Kidney (tissue), 14 donors: ENCODE measurements around the gene LCN2. TPM values are rescaled to one million over a fixed set of nuclear protein-coding genes. Genes with fewer than 3 reads are reported as not detected.

ENCODE experiments used
- DNase-seq, 5 donors: peaks; one replicate each; pipeline ENCODE4 v3.0.0-alpha.2; 2013 to 2020
- FAIRE-seq: peaks from 2 replicates; lab custom pipeline; 2012; peaks lifted over from hg19 to GRCh38; lab: Jason Lieb, UNC
- H3K27ac ChIP-seq, 2 donors: one replicate each; pipeline ENCODE4 v1.7.0; 2013; ENCODE audit warnings: low read depth in 2 of 2, low read length in 2 of 2, inconsistent platforms in 1 of 2
- H3K27me3 ChIP-seq: one replicate; pipeline ENCODE4 v1.7.1; 2013; ENCODE audit warnings: low read length, inconsistent platforms; ENCODE audit not compliant: control insufficient read depth, insufficient read depth
- H3K36me3 ChIP-seq, 3 donors: one replicate each; pipeline versions ENCODE4 v1.7.0 to v1.7.1; 2013; ENCODE audit warnings: low read length in 3 of 3, control low read depth in 1 of 3, inconsistent platforms in 1 of 3; ENCODE audit not compliant: insufficient read depth in 3 of 3, control insufficient read depth in 2 of 3
- H3K4me1 ChIP-seq, 3 donors: one replicate each; pipeline versions ENCODE4 v1.7.0 to v1.7.1; 2013; ENCODE audit warnings: low read length in 3 of 3, inconsistent platforms in 1 of 3, low read depth in 1 of 3; ENCODE audit not compliant: control insufficient read depth in 2 of 3, insufficient read depth in 2 of 3
- H3K4me3 ChIP-seq, 3 donors: one replicate each; pipeline versions ENCODE4 v1.7.0 to v1.8.1; 2013; ENCODE audit warnings: low read length in 3 of 3, control low read depth in 1 of 3, inconsistent platforms in 1 of 3
- H3K9ac ChIP-seq, 3 donors: one replicate each; pipeline versions ENCODE4 v1.7.0 to v1.7.1; 2013; ENCODE audit warnings: low read length in 3 of 3, control low read depth in 1 of 3, inconsistent platforms in 1 of 3
- H3K9me3 ChIP-seq, 3 donors: one replicate each; pipeline versions ENCODE4 v1.7.0 to v1.7.1; 2013; ENCODE audit warnings: low read length in 3 of 3, control low read depth in 1 of 3, inconsistent platforms in 1 of 3; ENCODE audit not compliant: control insufficient read depth in 2 of 3, insufficient read depth in 1 of 3
- intact Hi-C: fragments of 100-400 bp; cut with DNase I; formaldehyde crosslinking; loops from one replicate; pipeline ENCODE4 v1.11.1; 2022
- polyA plus RNA-seq: library from polyadenylated mRNA; stranded (reverse); fragments of 350-450 nt; fragmentation: Illumina TruSeq; extraction: RNeasy Lipid Tissue Mini Kit (QIAGEN cat#74804); gene quantifications from one replicate; pipeline ENCODE4 v1.2.3, GENCODE V29; 2014; ENCODE audit warnings: low read depth, low replicate concordance; ENCODE audit not compliant: insufficient read depth
- total RNA-seq: library from RNA; stranded (reverse); fragmentation: NEBNext Ultra II Directional; extraction: Animal tissue kit (Norgen Biotek cat#: 25700); gene quantifications from one replicate; pipeline ENCODE4 v1.2.1, GENCODE V29; 2021
- TF ChIP-seq, protein P1 (sequence below): IDR thresholded peaks from 3 replicates; pipeline ENCODE4 v1.5.1; 2012; ENCODE audit warnings: mild to moderate bottlenecking, moderate library complexity, borderline replicate concordance; ENCODE audit not compliant: insufficient read depth; ENCODE audit errors: extremely low read depth
- donor health status: control.
- donor health status: control.
- donor health status: control.
- donor health status: control.
- donor health status: control.
- donor health status: DM: yes; HTN: yes; CAD: no.
- donor health status: Normal renal cell carcinoma (clear cell type).

Gene LCN2
- total and polyA plus RNA-seq, 2 donors from 2014 or later, result 8.2 to 198 TPM

DNA sequence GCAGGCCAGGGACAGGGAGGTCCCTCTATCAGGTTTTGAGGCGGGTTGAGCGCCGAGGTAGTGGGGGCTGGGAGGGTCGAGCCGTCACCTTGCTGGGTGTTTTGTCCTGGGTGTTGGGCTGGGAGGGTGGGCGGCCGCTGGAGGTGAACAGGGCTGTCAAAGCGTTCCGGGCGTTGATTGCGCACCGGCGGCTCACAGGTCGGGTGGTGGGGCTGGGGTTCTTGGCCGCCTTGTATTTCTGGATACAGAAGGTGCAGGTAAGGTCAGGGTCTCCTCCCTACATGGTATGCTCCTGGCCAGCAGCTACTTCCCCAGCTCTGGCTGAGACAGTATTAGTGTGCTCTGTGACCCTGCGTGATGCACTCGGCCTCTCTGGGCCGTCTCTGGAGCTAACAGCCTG, 16.9 kb downstream of the LCN2 start:
- Histone ChIP-seq H3K4me1 (peaks cover 0 to 2% (median 0%) of the 10 kb centered on the region in 3 donors), H3K27ac (no peak overlapping the region), H3K9ac (no peak overlapping the region), H3K36me3 (peaks cover 7 to 41% (median 23%) of the 10 kb centered on the region in 3 donors), H3K4me3 (no peak overlapping the region), H3K27me3 (no peaks in the 10 kb centered on the region), H3K9me3 (no peaks in the 10 kb centered on the region)
- DNase-seq (peak in 1 of 5 donors; percentile 67), FAIRE-seq (no peak)
- intact Hi-C loops, result no loop called here
- TF ChIP-seq, protein P1, sequence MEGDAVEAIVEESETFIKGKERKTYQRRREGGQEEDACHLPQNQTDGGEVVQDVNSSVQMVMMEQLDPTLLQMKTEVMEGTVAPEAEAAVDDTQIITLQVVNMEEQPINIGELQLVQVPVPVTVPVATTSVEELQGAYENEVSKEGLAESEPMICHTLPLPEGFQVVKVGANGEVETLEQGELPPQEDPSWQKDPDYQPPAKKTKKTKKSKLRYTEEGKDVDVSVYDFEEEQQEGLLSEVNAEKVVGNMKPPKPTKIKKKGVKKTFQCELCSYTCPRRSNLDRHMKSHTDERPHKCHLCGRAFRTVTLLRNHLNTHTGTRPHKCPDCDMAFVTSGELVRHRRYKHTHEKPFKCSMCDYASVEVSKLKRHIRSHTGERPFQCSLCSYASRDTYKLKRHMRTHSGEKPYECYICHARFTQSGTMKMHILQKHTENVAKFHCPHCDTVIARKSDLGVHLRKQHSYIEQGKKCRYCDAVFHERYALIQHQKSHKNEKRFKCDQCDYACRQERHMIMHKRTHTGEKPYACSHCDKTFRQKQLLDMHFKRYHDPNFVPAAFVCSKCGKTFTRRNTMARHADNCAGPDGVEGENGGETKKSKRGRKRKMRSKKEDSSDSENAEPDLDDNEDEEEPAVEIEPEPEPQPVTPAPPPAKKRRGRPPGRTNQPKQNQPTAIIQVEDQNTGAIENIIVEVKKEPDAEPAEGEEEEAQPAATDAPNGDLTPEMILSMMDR, result no peak

DNA sequence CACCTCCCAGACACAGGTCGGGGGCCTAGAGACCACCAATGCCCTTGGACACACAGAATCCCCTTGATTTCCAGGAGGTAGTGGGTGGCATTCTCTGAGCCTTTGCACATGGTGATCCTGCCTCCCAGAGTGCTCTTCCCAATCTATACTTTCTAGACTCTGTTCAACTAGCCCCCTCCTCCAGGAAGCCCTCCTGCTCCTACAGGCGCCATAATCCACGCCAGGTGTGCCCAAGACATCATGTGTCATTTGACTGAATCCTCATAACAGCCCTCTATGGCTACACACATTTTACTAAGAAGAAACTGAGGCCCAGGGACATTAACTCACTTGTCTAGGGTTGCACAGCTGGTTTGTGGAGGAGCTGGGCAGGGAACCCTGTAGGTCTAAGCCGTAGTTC, 18.0 kb downstream of the LCN2 start:
- H3K36me3 ChIP-seq, result peaks cover 7 to 41% (median 23%) of the 10 kb centered on the region in 3 donors
- H3K4me3 ChIP-seq, result no peak overlapping the region
- H3K27ac ChIP-seq, result no peak overlapping the region
- DNase-seq, result no peak
- no peaks in the 10 kb centered on the region for H3K9me3 ChIP-seq
- H3K9ac ChIP-seq, result no peak overlapping the region
- intact Hi-C loops, result no loop called here
- TF ChIP-seq, protein P1, result no peak
- H3K27me3 ChIP-seq, result no peaks in the 10 kb centered on the region
- H3K4me1 ChIP-seq, result no peaks in the 10 kb centered on the region
- FAIRE-seq, result no peak

DNA sequence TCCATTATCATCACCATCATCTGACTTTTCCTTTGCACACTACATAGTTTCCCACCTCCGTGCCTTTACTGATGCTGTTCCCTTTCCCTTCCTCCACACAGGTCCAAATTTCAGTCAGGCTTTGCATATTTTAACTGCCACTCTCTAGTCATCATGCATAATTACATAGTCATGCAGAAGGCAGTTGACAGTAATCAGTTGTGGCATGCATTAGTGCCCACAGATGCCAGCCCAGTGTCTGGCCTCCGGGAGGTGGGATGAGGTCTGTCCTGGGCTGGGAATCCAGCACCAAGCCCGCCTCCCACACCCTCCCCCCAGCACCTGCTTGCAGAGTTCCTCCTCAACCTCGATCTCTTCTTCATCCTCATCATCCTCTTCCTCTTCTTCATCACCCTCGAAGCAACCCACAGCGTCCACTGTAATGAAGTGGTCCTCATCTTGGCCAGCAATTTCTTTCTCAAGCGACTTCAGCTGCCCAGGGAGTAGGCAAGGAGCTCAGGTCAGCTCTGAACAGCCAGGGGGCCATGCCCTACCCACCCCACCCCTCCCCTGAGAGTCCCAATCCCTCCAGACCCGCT, 19.6 kb downstream of the LCN2 start:
- no peak for FAIRE-seq

More for the DNA sequence above, 19.6 kb downstream of the LCN2 start:
- no peaks in the 10 kb centered on the region for H3K9me3 ChIP-seq
- intact Hi-C loops, result no loop called here
- peaks cover 7 to 37% (median 23%) of the 10 kb centered on the region in 3 donors for H3K36me3 ChIP-seq
- no peaks in the 10 kb centered on the region for H3K27me3 ChIP-seq
- H3K27ac ChIP-seq, result no peak overlapping the region
- H3K4me3 ChIP-seq, result no peak overlapping the region
- H3K4me1 ChIP-seq, result no peaks in the 10 kb centered on the region
- no peak for DNase-seq
- no peak overlapping the region for H3K9ac ChIP-seq
- TF ChIP-seq, protein P1, result no peak
